Skeletal muscle cell (primary cell): ENCODE measurements around the gene QSOX1.
"Not testable (repeated sequence)": the region's sequence is repeated elsewhere in the genome, so short reads cannot be mapped to it uniquely, and the experiment has no call there.

Experiments
- DNase-seq: peaks from one replicate; pipeline ENCODE4 v3.0.0-alpha.2; 2010; ENCODE audit warnings: low read depth
- H3K4me3 ChIP-seq: 2 replicates; pipeline ENCODE4 v1.5.1; 2011; ENCODE audit warnings: low read depth, mild to moderate bottlenecking, control low read depth, low read length, moderate library complexity

Gene QSOX1

GRCh38 chr1:180154325-180155181, at the start of gene QSOX1:
Gene QSOX1 (plus strand): TSS chr1:180154869. CDS start chr1:180154908, 39 bp downstream.
- DNase-seq, result peak; percentile 60
- peak within 1 kb of the TSS; percentile 82 for H3K4me3 ChIP-seq

- no peak overlapping the region for H3K4me3 ChIP-seq
- DNase-seq, result no peak
These were observed 42.6 kb upstream of the QSOX1 start for GRCh38 chr1:180112091-180112490.

DNA sequence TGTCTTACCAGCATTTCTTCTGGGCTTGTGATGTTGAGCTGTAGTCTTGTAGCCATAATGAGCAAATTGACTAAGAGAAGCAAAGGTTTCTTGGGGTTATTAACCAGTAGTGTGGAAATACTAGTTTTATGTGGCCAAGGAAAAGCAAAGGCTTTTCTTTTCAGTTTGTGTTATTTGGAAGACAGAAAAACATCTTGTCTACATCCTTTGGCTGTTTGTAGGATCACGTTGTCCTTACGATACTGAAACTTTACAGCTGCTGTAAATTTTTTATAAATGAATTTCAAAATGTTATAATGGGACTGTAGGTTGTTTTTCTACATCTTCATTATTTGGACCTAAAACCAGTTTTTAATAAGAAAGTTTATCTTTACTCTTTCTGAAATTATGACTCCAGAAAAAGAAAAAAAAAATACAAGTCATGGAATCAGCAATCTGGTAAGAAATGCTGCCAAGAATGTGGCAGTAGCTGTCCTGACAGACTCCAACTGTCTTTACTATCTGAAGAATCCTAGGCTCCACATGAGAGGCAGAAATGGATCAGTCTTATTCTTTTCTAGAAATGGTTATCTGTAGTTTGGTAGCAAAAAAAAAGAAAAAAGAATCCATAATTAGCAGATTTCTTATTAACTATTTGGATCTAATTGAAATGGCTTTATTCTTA, 41.6 kb upstream of the QSOX1 start:
- DNase-seq, result no peak
- H3K4me3 ChIP-seq, result no peak overlapping the region

DNA sequence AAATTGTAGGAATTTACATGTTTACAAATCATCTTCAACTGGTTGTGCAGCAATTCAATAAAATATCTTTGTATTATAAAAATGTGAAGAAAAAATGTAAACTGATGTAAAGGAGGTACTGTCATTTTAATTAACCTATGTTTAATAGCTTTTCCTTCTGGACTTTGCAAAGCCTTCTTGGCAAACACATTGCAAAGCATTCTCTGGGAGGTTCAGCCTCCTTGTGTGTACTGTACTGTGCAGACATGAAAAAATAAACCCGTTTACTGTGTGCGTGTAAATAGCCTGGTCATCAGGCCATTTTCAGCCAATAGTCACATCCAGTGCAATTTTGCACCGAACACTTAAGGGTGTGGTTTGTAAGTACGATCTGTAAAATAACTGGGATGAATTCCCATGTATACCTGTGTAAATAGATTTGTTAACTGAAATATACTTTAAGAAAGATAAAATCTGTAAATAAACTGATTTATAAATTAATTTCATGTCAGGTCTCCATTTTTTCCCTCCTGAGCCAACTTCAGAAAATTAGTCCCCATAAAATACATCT, 40.2 kb upstream of the QSOX1 start:
- DNase-seq, result no peak

GRCh38 chr1:180116964-180117763, 37.5 kb upstream of the QSOX1 start:
- no peak for DNase-seq
- no peak overlapping the region for H3K4me3 ChIP-seq

More for the DNA sequence above, 40.2 kb upstream of the QSOX1 start:
- H3K4me3 ChIP-seq, result no peak overlapping the region

DNA sequence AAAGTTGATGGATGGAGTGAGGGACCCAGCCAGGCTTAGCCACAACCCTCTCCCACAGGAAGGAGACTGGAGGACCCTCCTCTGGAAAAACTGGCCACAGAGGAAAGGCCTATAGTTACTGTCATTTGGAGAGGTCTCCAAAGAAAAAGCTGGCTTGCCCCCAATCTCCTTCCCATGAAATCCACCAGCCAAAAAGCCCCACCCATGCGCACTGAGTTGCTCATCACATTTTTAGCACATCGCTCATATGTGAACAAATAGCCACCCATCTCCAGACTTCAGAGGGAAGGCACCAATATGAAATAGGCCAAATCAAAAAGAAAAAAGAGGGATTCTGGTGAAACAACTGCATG, 36.9 kb upstream of the QSOX1 start:
- DNase-seq, result peak; percentile 45
- H3K4me3 ChIP-seq, result no peak overlapping the region

- DNase-seq, result no peak
- H3K4me3 ChIP-seq, result no peak overlapping the region
These were observed 34.8 kb upstream of the QSOX1 start for GRCh38 chr1:180119837-180120236.

- peak; percentile 15 for DNase-seq
- H3K4me3 ChIP-seq, result no peak overlapping the region
These were observed 31.2 kb upstream of the QSOX1 start for GRCh38 chr1:180123463-180123936.

DNA sequence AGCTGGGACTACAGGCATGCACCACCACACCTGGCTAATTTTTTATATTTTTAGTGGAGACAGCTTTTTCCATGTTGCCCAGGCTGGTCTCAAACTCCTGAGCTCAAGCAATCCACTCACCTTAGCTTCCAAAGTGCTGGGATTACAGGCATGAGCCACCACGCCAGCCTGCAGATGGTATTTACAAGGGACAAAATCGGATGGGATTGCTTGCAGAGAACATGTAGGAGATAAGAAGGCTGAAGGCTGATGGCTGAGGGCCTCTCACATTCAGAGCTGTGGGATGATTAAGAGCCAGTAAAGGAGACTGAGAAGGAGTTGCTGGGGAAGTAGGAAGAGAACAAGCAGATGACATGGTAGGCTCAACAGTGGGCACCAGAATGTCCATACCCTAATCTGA, 24.0 kb upstream of the QSOX1 start:
- DNase-seq, result no peak
- no peak overlapping the region for H3K4me3 ChIP-seq

DNA sequence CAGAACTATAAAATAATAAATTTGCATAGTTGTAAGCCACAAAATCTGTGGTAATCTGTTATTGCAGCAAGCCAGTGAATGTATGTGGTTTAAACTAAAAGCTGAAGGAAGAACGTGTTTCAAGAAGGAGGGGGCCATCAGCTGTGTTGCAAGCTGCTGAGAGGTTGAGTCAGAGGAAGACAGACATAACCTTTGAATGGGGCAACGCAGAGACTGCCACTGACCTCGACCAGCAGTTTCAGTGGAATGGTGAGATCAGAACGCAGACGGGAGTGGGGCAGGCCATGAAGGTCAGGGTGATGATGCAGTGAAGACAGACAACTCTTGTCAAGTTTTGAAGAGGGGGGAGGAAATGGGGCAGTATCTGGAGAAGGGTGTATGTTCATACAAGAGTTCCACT, 23.2 kb upstream of the QSOX1 start:
- peak; percentile 87 for DNase-seq
- no peak overlapping the region for H3K4me3 ChIP-seq

GRCh38 chr1:180133193-180133592, 21.5 kb upstream of the QSOX1 start:
- no peak overlapping the region for H3K4me3 ChIP-seq
- no peak for DNase-seq

- DNase-seq, result not testable (repeated sequence)
These were observed 21.0 kb upstream of the QSOX1 start for GRCh38 chr1:180133688-180134087.

DNA sequence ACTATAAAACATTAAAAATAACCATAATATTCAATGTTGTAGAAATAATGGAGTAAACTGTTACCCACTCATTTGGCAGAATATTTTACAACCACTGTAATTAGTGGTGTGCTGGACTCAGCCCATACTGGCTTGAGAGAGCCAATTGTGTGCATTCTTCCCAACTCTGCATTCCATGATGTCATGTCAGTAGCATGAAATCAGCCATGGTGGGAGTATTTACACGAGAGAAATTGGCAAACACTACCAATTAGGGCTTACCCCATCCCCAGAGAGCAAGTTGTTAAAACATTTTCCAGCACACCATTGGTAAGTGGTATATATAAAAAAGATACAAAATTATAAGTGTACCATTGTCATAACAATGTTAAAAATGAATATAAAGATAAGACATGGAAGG, 19.1 kb upstream of the QSOX1 start:
- no peak overlapping the region for H3K4me3 ChIP-seq
- DNase-seq, result no peak

More at GRCh38 chr1:180133688-180134087, 21.0 kb upstream of the QSOX1 start:
- not testable (repeated sequence) for H3K4me3 ChIP-seq

GRCh38 chr1:180136331-180136967, 18.2 kb upstream of the QSOX1 start:
- H3K4me3 ChIP-seq, result no peak overlapping the region
- no peak for DNase-seq

DNA sequence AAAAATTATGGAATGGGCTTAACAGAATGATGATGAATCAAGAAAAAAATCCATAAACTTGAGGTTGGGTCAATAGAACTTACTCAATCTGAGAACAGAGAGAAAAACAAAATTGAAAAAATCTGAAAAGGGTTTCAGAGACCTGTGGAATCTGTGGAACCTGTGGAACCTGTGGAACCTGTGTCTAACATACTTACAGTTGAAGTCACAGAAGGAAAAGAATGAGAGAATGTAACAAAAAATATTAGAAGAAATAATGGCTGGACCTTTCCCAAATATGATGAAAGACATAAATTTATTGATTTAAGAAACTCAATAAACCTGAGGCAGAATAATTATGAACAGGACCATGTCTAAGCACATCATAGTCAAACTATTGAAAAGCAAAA, 17.7 kb upstream of the QSOX1 start:
- no peak overlapping the region for H3K4me3 ChIP-seq
- DNase-seq, result no peak

DNA sequence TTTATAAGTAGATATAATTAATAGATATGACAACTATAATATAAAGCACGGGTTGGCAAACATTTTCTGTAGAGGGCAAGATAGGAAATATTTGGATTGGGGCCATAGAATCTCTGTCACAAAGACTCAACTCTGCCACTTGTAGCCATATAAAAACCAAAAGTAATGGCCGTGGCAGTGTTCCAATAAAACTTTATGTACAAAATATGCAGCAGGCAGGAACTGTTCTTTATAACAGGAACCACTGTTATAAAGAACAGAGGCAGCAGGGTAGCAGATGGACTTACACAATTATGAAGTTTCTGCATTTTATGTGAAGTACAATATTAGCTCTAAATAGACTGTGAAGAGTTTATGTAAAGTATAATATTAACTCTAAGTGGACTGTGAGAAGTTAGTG, 16.9 kb upstream of the QSOX1 start:
- DNase-seq, result no peak
- no peak overlapping the region for H3K4me3 ChIP-seq

DNA sequence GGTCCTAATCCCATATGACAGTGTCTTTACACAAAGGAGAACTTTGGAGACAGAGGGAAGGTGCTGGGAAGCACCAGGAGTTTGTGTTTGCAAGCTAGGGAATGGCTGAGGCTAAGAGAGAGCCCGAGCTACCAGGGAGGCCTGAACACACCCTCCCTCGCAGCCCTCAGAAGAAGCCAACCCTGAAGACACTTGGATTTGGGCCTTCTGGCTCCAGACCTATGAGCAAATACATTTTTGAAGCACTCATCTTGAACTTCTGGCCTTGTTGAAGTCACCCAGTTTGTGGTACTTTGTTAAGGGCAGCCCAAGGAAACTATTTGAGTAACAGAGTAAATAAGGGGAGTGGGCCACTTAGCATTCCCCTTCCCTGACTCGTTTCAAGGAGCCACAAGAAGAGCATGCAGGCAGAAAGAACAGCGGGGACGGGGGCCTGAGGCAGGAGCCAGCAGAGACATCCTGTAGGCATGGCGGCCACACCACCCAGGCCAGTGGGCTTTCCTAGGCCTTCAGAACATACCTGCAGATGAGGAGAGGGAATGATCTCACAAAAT, 13.2 kb upstream of the QSOX1 start:
- no peak overlapping the region for H3K4me3 ChIP-seq
- no peak for DNase-seq

DNA sequence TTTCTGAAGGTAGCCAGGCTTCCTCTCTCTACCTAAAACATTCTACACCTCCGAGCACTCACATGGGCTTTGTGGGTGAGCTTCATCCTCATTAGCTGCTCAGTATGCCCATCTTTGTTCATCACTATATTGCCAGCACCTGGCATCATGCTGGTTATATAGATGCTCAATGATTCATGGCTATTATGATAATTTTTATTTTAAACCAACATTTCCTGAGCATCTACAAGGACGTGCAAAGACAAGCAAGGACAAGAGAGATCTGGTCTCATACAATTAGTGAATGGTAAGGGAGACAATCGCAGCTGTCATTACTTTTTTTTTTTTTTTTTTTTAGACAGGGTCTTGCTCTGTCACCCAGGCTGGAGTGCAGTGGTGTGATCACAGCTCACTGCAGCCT, 11.3 kb upstream of the QSOX1 start:
- DNase-seq, result no peak
- H3K4me3 ChIP-seq, result no peak overlapping the region
